Skeletal muscle satellite cell (primary cell): Measurements from ENCODE around the gene NTHL1.

Experiments used
- H3K27me3 ChIP-seq: 2 replicates; pipeline ENCODE4 v1.7.0; 2013; ENCODE audit warnings: low read length; ENCODE audit not compliant: control insufficient read depth, insufficient read depth
- H3K36me3 ChIP-seq: 2 replicates; pipeline ENCODE4 v1.7.0; 2013; ENCODE audit warnings: mild to moderate bottlenecking, control low read depth, low read length; ENCODE audit not compliant: insufficient read depth
- H3K4me1 ChIP-seq: 2 replicates; pipeline ENCODE4 v1.7.0; 2013; ENCODE audit warnings: low read length; ENCODE audit not compliant: control insufficient read depth, insufficient read depth
- H3K4me2 ChIP-seq: 2 replicates; pipeline ENCODE4 v1.7.0; 2013; ENCODE audit warnings: mild to moderate bottlenecking, low read length
- H3K4me3 ChIP-seq: 2 replicates; pipeline ENCODE4 v1.7.0; 2013; ENCODE audit warnings: low read length
- H3K9ac ChIP-seq: 2 replicates; pipeline ENCODE4 v1.7.0; 2013; ENCODE audit warnings: mild to moderate bottlenecking, low read depth, low read length, moderate library complexity
- H3K9me3 ChIP-seq: replicated peaks from 2 replicates; pipeline ENCODE4 v1.7.0; 2013; ENCODE audit warnings: mild to moderate bottlenecking, control low read depth, low read length

The NTHL1 gene

DNA sequence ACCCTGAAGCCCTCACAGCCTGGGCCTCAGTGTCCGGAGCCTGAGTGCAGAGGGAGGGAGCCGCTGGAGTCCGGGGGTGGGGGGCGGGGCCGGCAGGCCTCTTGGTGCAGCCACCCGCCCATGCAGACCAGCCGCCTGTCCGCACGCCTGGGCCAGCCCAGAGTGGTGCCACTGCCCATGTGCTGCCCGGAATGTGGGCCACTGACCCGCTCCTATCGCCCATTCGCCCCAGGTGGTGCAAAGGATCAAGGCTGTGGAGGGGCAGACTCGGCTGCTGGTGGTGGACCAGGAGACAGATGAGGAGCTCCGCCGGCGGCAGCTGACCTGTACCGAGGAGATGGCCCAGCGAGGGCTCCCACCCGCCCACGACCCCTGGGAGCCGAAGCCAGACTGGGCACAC lies 18.3 kb downstream of the NTHL1 start:
- H3K4me3 ChIP-seq = no peak overlapping the region
- no peak overlapping the region for H3K9ac ChIP-seq
- H3K4me2 ChIP-seq = no peak overlapping the region
- no peaks in the 10 kb centered on the region for H3K27me3 ChIP-seq
- peaks cover 4% of the 10 kb centered on the region for H3K36me3 ChIP-seq
- H3K4me1 ChIP-seq = peaks cover 32% of the 10 kb centered on the region
- no peaks in the 10 kb centered on the region for H3K9me3 ChIP-seq

DNA sequence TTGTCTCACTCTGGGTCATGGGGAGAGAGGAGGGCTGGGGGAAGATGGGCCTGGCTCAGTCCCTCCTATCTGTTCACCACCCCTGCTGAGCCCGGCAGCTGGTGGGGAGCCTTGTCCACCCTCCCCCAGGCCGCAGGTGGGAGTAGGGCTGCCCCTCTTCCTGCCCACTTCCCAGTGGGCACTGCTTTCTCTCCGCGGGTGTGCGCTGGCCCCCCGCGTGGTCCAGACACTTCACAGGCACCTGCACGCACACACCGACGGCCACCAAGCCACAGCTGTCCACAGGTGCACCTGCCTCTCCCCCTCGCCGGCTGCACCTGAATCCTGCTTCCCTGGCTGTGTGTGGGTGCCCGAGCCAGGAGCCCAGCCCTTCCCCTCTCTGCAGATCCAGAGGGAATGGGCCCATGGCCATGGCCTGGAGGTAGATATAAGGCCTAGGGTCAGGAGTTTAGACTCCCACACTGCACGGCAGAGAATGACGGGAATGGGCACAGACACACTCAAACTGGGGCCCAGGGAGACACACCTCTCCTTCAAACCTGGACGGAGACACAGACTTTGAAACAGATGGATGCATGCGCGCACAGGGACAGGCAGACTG lies 18.9 kb downstream of the NTHL1 start:
- Histone ChIP-seq H3K4me1 (peaks cover 27% of the 10 kb centered on the region), H3K36me3 (peaks cover 4% of the 10 kb centered on the region), H3K27me3 (no peaks in the 10 kb centered on the region)

GRCh38 chr16:2028146-2028545 lies 19.5 kb downstream of the NTHL1 start:
- H3K36me3 ChIP-seq = peaks cover 4% of the 10 kb centered on the region
- H3K4me2 ChIP-seq = peak overlapping the region; percentile 85
- peaks cover 26% of the 10 kb centered on the region for H3K4me1 ChIP-seq
- H3K9me3 ChIP-seq = no peaks in the 10 kb centered on the region
- H3K9ac ChIP-seq = no peak overlapping the region
- no peaks in the 10 kb centered on the region for H3K27me3 ChIP-seq
- H3K4me3 ChIP-seq = peak overlapping the region; percentile 68

More for the DNA sequence above, 18.9 kb downstream of the NTHL1 start:
- H3K4me2 ChIP-seq = peak overlapping the region; percentile 85
- no peak overlapping the region for H3K9ac ChIP-seq
- no peaks in the 10 kb centered on the region for H3K9me3 ChIP-seq
- no peak overlapping the region for H3K4me3 ChIP-seq

DNA sequence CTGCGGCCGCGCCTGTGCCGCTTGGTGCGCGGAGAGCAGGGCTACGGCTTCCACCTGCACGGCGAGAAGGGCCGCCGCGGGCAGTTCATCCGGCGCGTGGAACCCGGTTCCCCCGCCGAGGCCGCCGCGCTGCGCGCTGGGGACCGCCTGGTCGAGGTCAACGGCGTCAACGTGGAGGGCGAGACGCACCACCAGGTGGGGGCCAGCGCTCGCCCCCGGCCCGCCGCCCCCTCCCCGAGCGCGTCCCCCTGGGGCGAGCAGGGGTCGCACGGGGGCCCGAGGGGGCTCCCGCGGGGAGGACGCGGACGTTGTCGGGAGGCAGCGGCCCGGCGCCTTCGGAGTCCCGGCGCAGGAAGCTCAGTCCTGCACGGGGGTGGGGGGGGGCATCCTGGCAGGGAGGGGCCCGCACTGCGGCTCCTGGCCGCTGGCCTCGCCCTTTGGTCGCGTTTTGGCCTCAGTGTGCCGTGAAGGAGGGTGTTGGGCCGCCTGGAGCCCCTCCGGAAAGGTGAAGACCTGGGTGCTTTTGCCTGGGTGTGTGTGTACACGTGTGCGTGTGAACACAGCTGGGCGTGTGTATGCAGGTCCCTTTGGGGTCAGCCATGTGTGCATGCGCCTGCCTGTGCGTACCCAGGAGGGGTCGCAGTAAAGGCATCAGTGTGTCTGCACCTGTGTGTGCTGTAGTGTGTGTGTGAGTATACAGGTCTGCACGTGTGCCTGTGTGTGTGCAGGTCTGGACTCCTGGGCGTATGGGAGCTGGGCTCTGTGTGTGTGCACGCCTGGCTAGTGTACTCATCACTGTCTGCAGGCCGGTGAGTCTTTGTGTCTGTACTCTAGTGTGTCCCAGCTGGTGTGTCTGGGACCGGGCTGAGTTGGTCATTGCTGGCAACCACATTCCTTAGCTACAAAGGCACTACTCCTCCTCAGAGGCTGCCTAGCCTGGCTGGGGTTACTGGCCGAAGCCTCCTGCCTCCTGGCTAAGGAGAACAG lies 20.3 kb downstream of the NTHL1 start:
- H3K4me1 ChIP-seq = peaks cover 24% of the 10 kb centered on the region
- H3K9me3 ChIP-seq = no peaks in the 10 kb centered on the region
- H3K27me3 ChIP-seq = no peaks in the 10 kb centered on the region
- peaks cover 4% of the 10 kb centered on the region for H3K36me3 ChIP-seq
- peak overlapping the region; percentile 68 for H3K4me3 ChIP-seq
- peak overlapping the region; percentile 51 for H3K9ac ChIP-seq
- H3K4me2 ChIP-seq = peak overlapping the region; percentile 85

- peaks cover 22% of the 10 kb centered on the region for H3K4me1 ChIP-seq
- no peaks in the 10 kb centered on the region for H3K27me3 ChIP-seq
- peak within 1 kb of the TSS; percentile 85 for H3K4me2 ChIP-seq
- H3K36me3 ChIP-seq = peaks cover 4% of the 10 kb centered on the region
- no peaks in the 10 kb centered on the region for H3K9me3 ChIP-seq
- peak within 1 kb of the TSS; percentile 51 for H3K9ac ChIP-seq
- peak within 1 kb of the TSS; percentile 68 for H3K4me3 ChIP-seq
Observed at GRCh38 chr16:2026461-2027023, 21.1 kb downstream of the NTHL1 start, which contains the start of gene NHERF2. Gene NHERF2 (plus strand): TSS chr16:2026902. CDS start chr16:2027006, 104 bp downstream.

GRCh38 chr16:2025878-2026460 lies 21.7 kb downstream of the NTHL1 start:
- H3K36me3 ChIP-seq = peaks cover 4% of the 10 kb centered on the region
- no peak overlapping the region for H3K9ac ChIP-seq
- H3K4me1 ChIP-seq = peaks cover 22% of the 10 kb centered on the region
- H3K27me3 ChIP-seq = no peaks in the 10 kb centered on the region
- no peak overlapping the region for H3K4me3 ChIP-seq
- H3K9me3 ChIP-seq = no peaks in the 10 kb centered on the region
- H3K4me2 ChIP-seq = peak overlapping the region; percentile 72

DNA sequence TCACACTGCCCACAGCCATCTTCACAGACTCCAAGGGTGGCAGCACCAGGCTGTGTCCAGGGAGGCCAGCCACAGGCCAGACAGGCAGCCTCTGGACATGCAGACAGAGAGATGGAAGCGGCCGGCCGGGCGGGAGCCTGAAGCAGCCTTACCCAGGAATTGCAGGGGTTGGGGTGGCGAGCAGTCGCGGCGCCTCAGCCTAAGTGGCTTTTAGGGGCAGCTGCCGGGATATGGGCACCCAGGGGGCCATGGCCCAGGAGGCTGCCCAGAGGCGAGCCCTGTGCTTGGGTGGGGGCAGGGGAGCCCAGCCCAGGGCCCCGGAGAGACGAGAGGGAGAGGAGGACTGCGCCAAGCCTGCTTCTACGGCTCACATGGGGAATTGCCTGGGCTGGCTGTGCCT lies 22.4 kb downstream of the NTHL1 start:
- H3K9me3 ChIP-seq = no peaks in the 10 kb centered on the region
- no peak overlapping the region for H3K4me3 ChIP-seq
- H3K27me3 ChIP-seq = peaks cover 1% of the 10 kb centered on the region

DNA sequence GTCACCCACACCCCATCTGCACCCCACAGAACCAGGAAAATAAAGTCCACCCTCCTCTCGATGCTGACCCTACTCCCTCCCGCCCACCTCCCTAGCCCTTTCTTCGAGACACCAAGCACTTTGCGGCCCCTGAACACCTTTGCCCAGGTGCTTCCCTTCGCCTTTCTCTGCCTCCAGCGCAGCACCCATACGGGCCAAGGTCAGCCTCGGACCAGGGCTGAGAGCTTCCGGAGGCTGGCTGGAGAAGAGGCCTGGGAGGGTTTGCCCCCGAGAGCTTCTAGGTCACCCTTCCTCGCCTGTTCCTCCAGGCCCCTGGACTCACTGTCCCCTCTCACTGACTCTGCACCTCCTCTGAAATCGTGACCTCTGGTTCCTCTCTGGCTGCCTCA lies 23.6 kb downstream of the NTHL1 start:
- H3K9me3 ChIP-seq = no peaks in the 10 kb centered on the region
- no peaks in the 10 kb centered on the region for H3K36me3 ChIP-seq
- peaks cover 3% of the 10 kb centered on the region for H3K27me3 ChIP-seq
- no peak overlapping the region for H3K4me3 ChIP-seq
- H3K4me2 ChIP-seq = no peak overlapping the region
- H3K9ac ChIP-seq = no peak overlapping the region
- H3K4me1 ChIP-seq = peaks cover 37% of the 10 kb centered on the region

More for the DNA sequence above, 22.4 kb downstream of the NTHL1 start:
- peaks cover 3% of the 10 kb centered on the region for H3K36me3 ChIP-seq
- H3K4me1 ChIP-seq = peaks cover 29% of the 10 kb centered on the region
- H3K4me2 ChIP-seq = no peak overlapping the region
- no peak overlapping the region for H3K9ac ChIP-seq

GRCh38 chr16:2023092-2024031 lies 24.3 kb downstream of the NTHL1 start:
- Histone ChIP-seq H3K9ac (peak overlapping the region; percentile 46), H3K4me3 (peak overlapping the region; percentile 57), H3K9me3 (no peaks in the 10 kb centered on the region), H3K27me3 (peaks cover 3% of the 10 kb centered on the region), H3K4me1 (peaks cover 37% of the 10 kb centered on the region), H3K36me3 (no peaks in the 10 kb centered on the region), H3K4me2 (peak overlapping the region; percentile 84)

DNA sequence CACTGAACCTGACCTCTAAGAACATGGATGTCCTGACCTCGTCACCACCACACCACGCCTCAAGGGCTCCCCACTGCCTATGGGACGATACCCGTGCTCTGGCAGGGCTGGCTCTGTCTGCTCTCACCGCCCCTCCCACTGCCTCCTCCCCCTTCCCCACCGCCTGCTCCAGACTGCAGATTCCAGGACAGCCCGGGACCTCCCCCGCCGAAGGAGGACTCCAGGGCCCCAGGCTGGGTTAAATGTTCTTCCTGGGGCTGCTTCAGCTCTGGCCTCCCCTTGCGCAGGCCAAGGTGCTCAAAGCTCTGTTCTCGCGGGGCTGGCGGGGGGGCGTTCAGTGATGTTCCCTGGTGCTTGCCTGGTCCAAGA lies 24.9 kb downstream of the NTHL1 start:
- Histone ChIP-seq H3K36me3 (no peaks in the 10 kb centered on the region), H3K4me3 (peak overlapping the region; percentile 57), H3K9ac (peak overlapping the region; percentile 46), H3K4me2 (peak overlapping the region; percentile 84), H3K9me3 (no peaks in the 10 kb centered on the region), H3K27me3 (peaks cover 3% of the 10 kb centered on the region), H3K4me1 (peaks cover 37% of the 10 kb centered on the region)
